Endothelial cell of umbilical vein (primary cell): ENCODE results near the gene NMT1. TPM values are rescaled to one million over a fixed set of nuclear protein-coding genes. Genes with fewer than 3 reads are reported as not detected.

ENCODE experiments used
- BruUV-seq: library from RNA; stranded (reverse); fragments of 400-500 nt; replicated peaks from 2 replicates; lab custom pipeline; 2021; lab: Mats Ljungman, UMichigan
- CTCF ChIA-PET: fragments of 300-600, 350-600 bp; sonication (Branson Sonifier 250); formaldehyde crosslinking; loops from one replicate; lab custom pipeline; 2021; ENCODE audit warnings: antibody characterized with exemption, inconsistent platforms; lab: Charles Lee
- POLR2A ChIA-PET: fragments of 300-600, 350-600 bp; sonication (Branson Sonifier 250); formaldehyde crosslinking; loops from one replicate; lab custom pipeline; 2021; ENCODE audit warnings: antibody characterized with exemption, inconsistent platforms; lab: Charles Lee
- DNase-seq: peaks from one replicate; pipeline ENCODE4 v3.0.0-alpha.2; 2011; ENCODE audit warnings: low read depth, low spot score
- FAIRE-seq: peaks from 2 replicates; lab custom pipeline; 2011; peaks lifted over from hg19 to GRCh38; lab: Jason Lieb, UNC
- H2AFZ ChIP-seq: 2 replicates; pipeline ENCODE4 v1.6.0; 2012; ENCODE audit warnings: low read depth, low read length, control low read depth, inconsistent platforms
- H3K27ac ChIP-seq: 2 replicates; pipeline ENCODE4 v1.5.1; 2011; ENCODE audit warnings: low read depth, mild to moderate bottlenecking, control low read depth, low read length, moderate library complexity; ENCODE audit not compliant: insufficient read depth
- H3K27me3 ChIP-seq, 2 experiments: 2 replicates each; pipeline versions ENCODE4 v1.6.0 to v1.6.1; 2011; ENCODE audit warnings: low read length in 2 of 2, mixed read lengths in 1 of 2; ENCODE audit not compliant: control insufficient read depth in 2 of 2, insufficient read depth in 2 of 2
- H3K36me3 ChIP-seq, 2 experiments: 2 replicates in 1 of 2; 3 replicates in 1 of 2; pipeline ENCODE4 v1.5.1; 2011; ENCODE audit warnings: low read length in 2 of 2, mild to moderate bottlenecking in 1 of 2, moderate library complexity in 1 of 2; ENCODE audit not compliant: control insufficient read depth in 2 of 2, insufficient read depth in 2 of 2; ENCODE audit errors: extremely low read depth in 1 of 2
- H3K4me1 ChIP-seq: 3 replicates; pipeline ENCODE4 v1.5.1; 2011; ENCODE audit warnings: mild to moderate bottlenecking, low read length; ENCODE audit not compliant: control insufficient read depth, insufficient read depth; ENCODE audit errors: extremely low read depth
- H3K4me2 ChIP-seq: 2 replicates; pipeline ENCODE4 v1.6.1; 2011; ENCODE audit warnings: low read length, control low read depth, mixed read lengths; ENCODE audit not compliant: insufficient read depth
- H3K4me3 ChIP-seq, 3 experiments: fragments of 200-600 bp in 1 of 3; sonication (generic), shearing (Covaris generic) in 1 of 3; replicated peaks in 1 of 3; 2 replicates each; pipeline ENCODE4 v1.5.1; 2011 to 2016; ENCODE audit warnings: control low read depth in 3 of 3, low read length in 3 of 3, mild to moderate bottlenecking in 2 of 3, inconsistent platforms in 1 of 3, low read depth in 1 of 3, moderate library complexity in 1 of 3; ENCODE audit not compliant: insufficient read depth in 1 of 3
- H3K79me2 ChIP-seq: 2 replicates; pipeline ENCODE4 v1.6.0; 2012; ENCODE audit warnings: low read length, inconsistent platforms; ENCODE audit not compliant: control insufficient read depth, insufficient read depth
- H3K9ac ChIP-seq: replicated peaks from 2 replicates; pipeline ENCODE3; 2011; ENCODE audit warnings: low read length, control low read depth; ENCODE audit not compliant: insufficient read depth; ENCODE audit errors: extremely low read depth
- H3K9me1 ChIP-seq: replicated peaks from 3 replicates; pipeline ENCODE4 v1.6.0; 2011; ENCODE audit warnings: mild to moderate bottlenecking, low read length; ENCODE audit not compliant: control insufficient read depth, insufficient read depth; ENCODE audit errors: extremely low read depth
- H3K9me3 ChIP-seq: replicated peaks from 2 replicates; pipeline ENCODE4 v1.5.1; 2012; ENCODE audit warnings: low read length, inconsistent platforms; ENCODE audit not compliant: control insufficient read depth, insufficient read depth
- H4K20me1 ChIP-seq: replicated peaks from 2 replicates; pipeline ENCODE3; 2011; ENCODE audit warnings: mild to moderate bottlenecking, low read length; ENCODE audit not compliant: control insufficient read depth, insufficient read depth; ENCODE audit errors: extremely low read depth
- CTCF ChIP-seq, 2 donors: IDR thresholded peaks; 1 replicate in 1 of 2; 2 replicates in 1 of 2; pipeline ENCODE4 v1.5.1; 2011; ENCODE audit warnings: low read length in 2 of 2, mild to moderate bottlenecking in 2 of 2, moderate library complexity in 2 of 2, control low read depth in 1 of 2, inconsistent platforms in 1 of 2, low read depth in 1 of 2; ENCODE audit not compliant: insufficient read depth in 1 of 2; ENCODE audit errors: extremely low read depth in 1 of 2
- EZH2 ChIP-seq: IDR thresholded peaks from 2 replicates; pipeline ENCODE4 v1.6.1; 2012; ENCODE audit warnings: borderline replicate concordance, low read depth, mild to moderate bottlenecking, moderate library complexity, low read length, inconsistent platforms; ENCODE audit not compliant: severe bottlenecking
- FOS ChIP-seq: IDR thresholded peaks from 2 replicates; pipeline ENCODE4 v1.6.1; 2011; ENCODE audit warnings: mild to moderate bottlenecking, low read length, moderate library complexity, borderline replicate concordance; ENCODE audit not compliant: insufficient read depth
- GATA2 ChIP-seq: IDR thresholded peaks from 2 replicates; pipeline ENCODE4 v1.7.0; 2011; ENCODE audit warnings: low read depth, mild to moderate bottlenecking, moderate library complexity, mixed read lengths, low read length; ENCODE audit not compliant: insufficient read length, insufficient read depth
- JUN ChIP-seq: IDR thresholded peaks from 2 replicates; pipeline ENCODE4 v1.6.1; 2011; ENCODE audit warnings: borderline replicate concordance, low read depth; ENCODE audit not compliant: insufficient read length, insufficient read depth
- MAX ChIP-seq: IDR thresholded peaks from 2 replicates; pipeline ENCODE4 v1.6.1; 2011; ENCODE audit not compliant: insufficient read depth, insufficient read length
- MYC ChIP-seq: IDR thresholded peaks from one replicate; pipeline ENCODE4 v1.6.1; 2011; ENCODE audit warnings: mild to moderate bottlenecking, low read depth, low read length
- POLR2A ChIP-seq: IDR thresholded peaks from 2 replicates; pipeline ENCODE4 v1.6.1; 2012; ENCODE audit warnings: low read depth, mild to moderate bottlenecking, control low read depth, low read length
- POLR2AphosphoS5 ChIP-seq: IDR thresholded peaks from 2 replicates; pipeline ENCODE4 v1.6.1; 2012; ENCODE audit warnings: low read depth, mild to moderate bottlenecking, control low read depth, low read length, moderate library complexity; ENCODE audit not compliant: insufficient read depth
- dilution Hi-C: fragments of 300-500 bp; cut with MboI; formaldehyde crosslinking; loops from one replicate; pipeline ENCODE4 v1.15.0; 2019; ENCODE audit warnings: low sequenced_read_pairs; ENCODE audit not compliant: extremely low pct_ligation_motif_present
- intact Hi-C: fragments of 100-400 bp; cut with micrococcal nuclease; formaldehyde crosslinking; loops from one replicate; pipeline ENCODE4 v1.10.0; 2022
- polyA plus RNA-seq, 4 experiments: library from polyadenylated mRNA; depleted of rRNA in 3 of 4; stranded (reverse) in 3 of 4; unstranded in 1 of 4; fragments of >200 nt; gene quantifications; 2 replicates each; pipeline versions ENCODE4 v1.2.1 to v1.2.3, GENCODE V29; 2011 to 2012; ENCODE audit warnings: missing spikeins in 1 of 4
- total RNA-seq: library from RNA; stranded (reverse); gene quantifications from 2 replicates; pipeline ENCODE4 v1.2.3, GENCODE V29; 2021

The NMT1 gene
- total and polyA plus RNA-seq, 2 donors (not counting 3 experiments of a cell fraction or from before 2014, with no cell fraction given) = 37.6 to 135 TPM

- no peak overlapping the region for H3K27ac ChIP-seq
- H3K36me3 ChIP-seq = no peaks in the 10 kb centered on the region
- TF ChIP-seq POLR2AphosphoS5 = no peak
- TF ChIP-seq MYC = no peak
- no peak for TF ChIP-seq CTCF (IDR thresholded peaks at IDR 0.05; ENCODE audit: extremely low read depth in 1 of 2, insufficient read depth in 1 of 2, low read depth in 1 of 2, low read length in 2 of 2)
- no peak for TF ChIP-seq EZH2
- TF ChIP-seq GATA2 = no peak
- no peak for TF ChIP-seq JUN
- TF ChIP-seq POLR2A = no peak
- TF ChIP-seq MAX = no peak
- no peak for TF ChIP-seq FOS
- no peak overlapping the region for H3K9ac ChIP-seq
- no peaks in the 10 kb centered on the region for H3K4me1 ChIP-seq
- no peaks in the 10 kb centered on the region for H3K9me3 ChIP-seq
- BruUV-seq = no TSS peak
- intact Hi-C loops = no loop called here
- H3K4me2 ChIP-seq = no peak overlapping the region
- dilution Hi-C loops = no loop called here
- no peaks in the 10 kb centered on the region for H3K79me2 ChIP-seq
- FAIRE-seq (no peak), DNase-seq (no peak)
- H2AFZ ChIP-seq = no peak overlapping the region
- H3K4me3 ChIP-seq = no peak overlapping the region
- H3K27me3 ChIP-seq = peaks cover 0 to under 1% of the 10 kb centered on the region in 2 experiments
- POLR2A ChIA-PET = no interaction called here
- H4K20me1 ChIP-seq = no peaks in the 10 kb centered on the region
- CTCF ChIA-PET = interaction anchor here (0.6 to 13.8 kb wide), 4 partner anchors 8 to 122 kb away, joined by 3 to 331 read pairs (median 3); partner anchors contain the start of genes ACBD4 and GFAP
- H3K9me1 ChIP-seq = no peaks in the 10 kb centered on the region
Measured at GRCh38 chr17:45013021-45013997, 47.8 kb upstream of the NMT1 start.
